ENCODE measurements around the gene UBR2. TPM values are rescaled to one million over a fixed set of nuclear protein-coding genes. Genes with fewer than 3 reads are reported as not detected.

UBR2 gene
- total and polyA plus RNA-seq, 2 of the 13 experiments (the other 11 are each of a cell fraction or from before 2014, with no cell fraction given) = 17.6 to 29.3 TPM

DNA sequence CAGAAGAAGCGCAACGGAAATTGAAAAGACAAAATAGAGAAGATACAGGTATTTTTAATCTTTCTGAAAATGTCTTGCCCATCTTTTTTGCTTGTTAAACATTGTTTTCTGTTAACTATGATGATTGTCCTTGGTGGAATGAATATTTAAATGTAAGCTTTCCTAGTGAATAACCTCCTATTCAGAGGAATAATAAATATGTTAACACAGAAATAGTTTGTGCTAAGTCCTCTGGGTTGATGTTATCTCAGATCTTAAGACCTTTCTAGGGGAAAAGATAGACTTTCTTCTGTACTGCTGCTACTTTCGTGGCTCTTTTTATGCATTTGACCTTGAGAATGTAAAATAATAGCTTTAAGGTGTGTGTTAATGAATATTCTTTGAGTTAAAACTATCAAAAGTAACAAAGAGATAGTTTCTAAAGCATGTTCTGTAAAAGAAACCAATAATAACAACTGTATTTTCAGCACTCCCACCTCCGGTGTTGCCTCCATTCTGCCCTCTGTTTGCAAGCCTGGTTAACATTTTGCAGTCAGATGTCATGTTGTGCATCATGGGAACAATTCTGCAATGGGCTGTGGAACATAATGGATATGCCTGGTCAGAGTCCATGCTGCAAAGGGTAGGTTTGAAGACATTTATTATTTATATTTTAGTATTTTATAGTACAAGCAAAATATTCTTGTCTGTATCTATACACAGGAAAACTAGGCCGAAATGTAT is 88.4 kb downstream of the UBR2 start (continued):
- TF ChIP-seq, protein P1, sequence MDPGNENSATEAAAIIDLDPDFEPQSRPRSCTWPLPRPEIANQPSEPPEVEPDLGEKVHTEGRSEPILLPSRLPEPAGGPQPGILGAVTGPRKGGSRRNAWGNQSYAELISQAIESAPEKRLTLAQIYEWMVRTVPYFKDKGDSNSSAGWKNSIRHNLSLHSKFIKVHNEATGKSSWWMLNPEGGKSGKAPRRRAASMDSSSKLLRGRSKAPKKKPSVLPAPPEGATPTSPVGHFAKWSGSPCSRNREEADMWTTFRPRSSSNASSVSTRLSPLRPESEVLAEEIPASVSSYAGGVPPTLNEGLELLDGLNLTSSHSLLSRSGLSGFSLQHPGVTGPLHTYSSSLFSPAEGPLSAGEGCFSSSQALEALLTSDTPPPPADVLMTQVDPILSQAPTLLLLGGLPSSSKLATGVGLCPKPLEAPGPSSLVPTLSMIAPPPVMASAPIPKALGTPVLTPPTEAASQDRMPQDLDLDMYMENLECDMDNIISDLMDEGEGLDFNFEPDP (CRISPR knock-in tag; conservative IDR thresholded peaks at IDR 0.05) = no peak
- TF ChIP-seq MTA1 (CRISPR knock-in tag; IDR thresholded peaks at IDR 0.05; ENCODE audit: borderline replicate concordance) = no peak
- no peak for TF ChIP-seq ARID2 (CRISPR knock-in tag; IDR thresholded peaks at IDR 0.05; ENCODE audit: borderline replicate concordance)
- TF ChIP-seq KAT2B (IDR thresholded peaks at IDR 0.05; ENCODE audit: borderline replicate concordance, low read depth, low read length) = no peak
- TF ChIP-seq BRD4 (CRISPR knock-in tag; IDR thresholded peaks at IDR 0.05) = no peak
- TF ChIP-seq YEATS2 (CRISPR knock-in tag; IDR thresholded peaks at IDR 0.05; ENCODE audit: borderline replicate concordance) = no peak
- no peak for TF ChIP-seq GABPA (IDR thresholded peaks at IDR 0.05; ENCODE audit: low read depth, low read length)
- no peak for TF ChIP-seq GABPA (CRISPR knock-in tag; IDR thresholded peaks at IDR 0.05; ENCODE audit: low read depth)
- TF ChIP-seq, protein P2, sequence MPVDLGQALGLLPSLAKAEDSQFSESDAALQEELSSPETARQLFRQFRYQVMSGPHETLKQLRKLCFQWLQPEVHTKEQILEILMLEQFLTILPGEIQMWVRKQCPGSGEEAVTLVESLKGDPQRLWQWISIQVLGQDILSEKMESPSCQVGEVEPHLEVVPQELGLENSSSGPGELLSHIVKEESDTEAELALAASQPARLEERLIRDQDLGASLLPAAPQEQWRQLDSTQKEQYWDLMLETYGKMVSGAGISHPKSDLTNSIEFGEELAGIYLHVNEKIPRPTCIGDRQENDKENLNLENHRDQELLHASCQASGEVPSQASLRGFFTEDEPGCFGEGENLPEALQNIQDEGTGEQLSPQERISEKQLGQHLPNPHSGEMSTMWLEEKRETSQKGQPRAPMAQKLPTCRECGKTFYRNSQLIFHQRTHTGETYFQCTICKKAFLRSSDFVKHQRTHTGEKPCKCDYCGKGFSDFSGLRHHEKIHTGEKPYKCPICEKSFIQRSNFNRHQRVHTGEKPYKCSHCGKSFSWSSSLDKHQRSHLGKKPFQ (CRISPR knock-in tag; IDR thresholded peaks at IDR 0.05; ENCODE audit: insufficient replicate concordance) = no peak
- TF ChIP-seq, protein P3, sequence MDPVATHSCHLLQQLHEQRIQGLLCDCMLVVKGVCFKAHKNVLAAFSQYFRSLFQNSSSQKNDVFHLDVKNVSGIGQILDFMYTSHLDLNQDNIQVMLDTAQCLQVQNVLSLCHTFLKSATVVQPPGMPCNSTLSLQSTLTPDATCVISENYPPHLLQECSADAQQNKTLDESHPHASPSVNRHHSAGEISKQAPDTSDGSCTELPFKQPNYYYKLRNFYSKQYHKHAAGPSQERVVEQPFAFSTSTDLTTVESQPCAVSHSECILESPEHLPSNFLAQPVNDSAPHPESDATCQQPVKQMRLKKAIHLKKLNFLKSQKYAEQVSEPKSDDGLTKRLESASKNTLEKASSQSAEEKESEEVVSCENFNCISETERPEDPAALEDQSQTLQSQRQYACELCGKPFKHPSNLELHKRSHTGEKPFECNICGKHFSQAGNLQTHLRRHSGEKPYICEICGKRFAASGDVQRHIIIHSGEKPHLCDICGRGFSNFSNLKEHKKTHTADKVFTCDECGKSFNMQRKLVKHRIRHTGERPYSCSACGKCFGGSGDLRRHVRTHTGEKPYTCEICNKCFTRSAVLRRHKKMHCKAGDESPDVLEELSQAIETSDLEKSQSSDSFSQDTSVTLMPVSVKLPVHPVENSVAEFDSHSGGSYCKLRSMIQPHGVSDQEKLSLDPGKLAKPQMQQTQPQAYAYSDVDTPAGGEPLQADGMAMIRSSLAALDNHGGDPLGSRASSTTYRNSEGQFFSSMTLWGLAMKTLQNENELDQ (CRISPR knock-in tag; IDR thresholded peaks at IDR 0.05; ENCODE audit: borderline replicate concordance) = no peak
